HAP-1 (cell line): ENCODE results near the gene DIPK1A.

Experiments used
- DNase-seq, 2 experiments: peaks; one replicate each; pipeline ENCODE4 v3.0.0-alpha.2; 2016 to 2020; ENCODE audit warnings: low spot score in 2 of 2
- H3K27me3 ChIP-seq: fragments of 250-450 bp; sonication (Bioruptor Pico); 2 replicates; pipeline ENCODE4 v1.5.1; 2020; ENCODE audit warnings: low read depth, mild to moderate bottlenecking, moderate library complexity
- H3K36me3 ChIP-seq: fragments of 250-450 bp; sonication (Bioruptor Pico); replicated peaks from 2 replicates; pipeline ENCODE4 v1.5.1; 2020; ENCODE audit warnings: mild to moderate bottlenecking
- H3K4me1 ChIP-seq: fragments of 250-450 bp; sonication (Bioruptor Pico); 2 replicates; pipeline ENCODE4 v1.5.1; 2020; ENCODE audit warnings: mild to moderate bottlenecking
- H3K4me3 ChIP-seq: fragments of 250-450 bp; sonication (Bioruptor Pico); 2 replicates; pipeline ENCODE4 v1.5.1; 2020; ENCODE audit warnings: mild to moderate bottlenecking, moderate library complexity
- H3K9me3 ChIP-seq: fragments of 250-450 bp; sonication (Bioruptor Pico); 2 replicates; pipeline ENCODE4 v1.5.1; 2020; ENCODE audit warnings: mild to moderate bottlenecking, moderate library complexity
- in situ Hi-C: fragments of 300-500 bp; cut with MboI; formaldehyde crosslinking; loops from 3 replicates; pipeline ENCODE4 v1.14.3; 2020; ENCODE audit warnings: low sequenced_read_pairs, inconsistent platforms, mixed read lengths

DIPK1A gene

GRCh38 chr1:92953491-92953890 lies 7.8 kb downstream of the DIPK1A start:
- in situ Hi-C loops: no loop called here

GRCh38 chr1:92952714-92953113 lies 8.5 kb downstream of the DIPK1A start:
- H3K27me3 ChIP-seq: peaks cover 43% of the 10 kb centered on the region
- no peaks in the 10 kb centered on the region for H3K36me3 ChIP-seq
- H3K4me3 ChIP-seq: no peak overlapping the region
- no peaks in the 10 kb centered on the region for H3K4me1 ChIP-seq
- DNase-seq: no peak
- H3K9me3 ChIP-seq: no peaks in the 10 kb centered on the region
- in situ Hi-C loops: no loop called here

More at GRCh38 chr1:92953491-92953890, 7.8 kb downstream of the DIPK1A start:
- Histone ChIP-seq H3K36me3 (no peaks in the 10 kb centered on the region), H3K4me1 (no peaks in the 10 kb centered on the region), H3K4me3 (no peak overlapping the region), H3K27me3 (peaks cover 50% of the 10 kb centered on the region), H3K9me3 (no peaks in the 10 kb centered on the region)
- DNase-seq: no peak

- Histone ChIP-seq H3K4me1 (no peaks in the 10 kb centered on the region), H3K27me3 (peaks cover 30% of the 10 kb centered on the region), H3K4me3 (no peak overlapping the region), H3K9me3 (no peaks in the 10 kb centered on the region), H3K36me3 (no peaks in the 10 kb centered on the region)
- in situ Hi-C loops: no loop called here
- no peak for DNase-seq
These were observed 10.1 kb downstream of the DIPK1A start for GRCh38 chr1:92951141-92951582.

- in situ Hi-C loops: no loop called here
- no peaks in the 10 kb centered on the region for H3K4me1 ChIP-seq
- no peak overlapping the region for H3K4me3 ChIP-seq
- H3K27me3 ChIP-seq: peaks cover 33% of the 10 kb centered on the region
- DNase-seq: no peak
- no peaks in the 10 kb centered on the region for H3K9me3 ChIP-seq
- H3K36me3 ChIP-seq: no peaks in the 10 kb centered on the region
These were observed 11.1 kb downstream of the DIPK1A start for GRCh38 chr1:92949937-92950817.

GRCh38 chr1:92948071-92948470 lies 13.2 kb downstream of the DIPK1A start:
- H3K36me3 ChIP-seq: no peaks in the 10 kb centered on the region
- H3K27me3 ChIP-seq: peaks cover 38% of the 10 kb centered on the region
- in situ Hi-C loops: no loop called here
- no peak for DNase-seq
- H3K9me3 ChIP-seq: no peaks in the 10 kb centered on the region
- no peak overlapping the region for H3K4me3 ChIP-seq
- H3K4me1 ChIP-seq: no peaks in the 10 kb centered on the region

- Histone ChIP-seq H3K4me1 (no peaks in the 10 kb centered on the region), H3K4me3 (no peak overlapping the region), H3K27me3 (peaks cover 41% of the 10 kb centered on the region), H3K9me3 (no peaks in the 10 kb centered on the region), H3K36me3 (no peaks in the 10 kb centered on the region)
- no peak for DNase-seq
- in situ Hi-C loops: no loop called here
These were observed 15.5 kb downstream of the DIPK1A start for GRCh38 chr1:92945748-92946270.

GRCh38 chr1:92944901-92945747 lies 16.1 kb downstream of the DIPK1A start:
- in situ Hi-C loops: no loop called here
- H3K9me3 ChIP-seq: no peaks in the 10 kb centered on the region
- no peak overlapping the region for H3K4me3 ChIP-seq
- H3K36me3 ChIP-seq: no peaks in the 10 kb centered on the region
- DNase-seq: no peak
- H3K4me1 ChIP-seq: no peaks in the 10 kb centered on the region
- H3K27me3 ChIP-seq: peaks cover 40% of the 10 kb centered on the region

- Histone ChIP-seq H3K36me3 (no peaks in the 10 kb centered on the region), H3K9me3 (no peaks in the 10 kb centered on the region), H3K27me3 (peaks cover 55% of the 10 kb centered on the region), H3K4me1 (no peaks in the 10 kb centered on the region), H3K4me3 (no peak overlapping the region)
- no peak for DNase-seq
- in situ Hi-C loops: no loop called here
These were observed 17.8 kb downstream of the DIPK1A start for GRCh38 chr1:92943502-92943847.

GRCh38 chr1:92940541-92940940 lies 20.7 kb downstream of the DIPK1A start:
- H3K9me3 ChIP-seq: no peaks in the 10 kb centered on the region
- in situ Hi-C loops: no loop called here
- no peaks in the 10 kb centered on the region for H3K36me3 ChIP-seq
- peaks cover 55% of the 10 kb centered on the region for H3K27me3 ChIP-seq
- no peak for DNase-seq
- no peak overlapping the region for H3K4me3 ChIP-seq
- H3K4me1 ChIP-seq: no peaks in the 10 kb centered on the region

GRCh38 chr1:92937731-92938130 lies 23.5 kb downstream of the DIPK1A start:
- no peaks in the 10 kb centered on the region for H3K9me3 ChIP-seq
- H3K27me3 ChIP-seq: peaks cover 45% of the 10 kb centered on the region
- H3K4me1 ChIP-seq: no peaks in the 10 kb centered on the region; the same call in 1 of the 2 replicates
- no peak overlapping the region for H3K4me3 ChIP-seq
- no peaks in the 10 kb centered on the region for H3K36me3 ChIP-seq
- in situ Hi-C loops: no loop called here
- no peak for DNase-seq

- in situ Hi-C loops: no loop called here
- peak in 1 of 2 experiments; percentile 53 for DNase-seq
- no peaks in the 10 kb centered on the region; the same call in 1 of the 2 replicates for H3K4me1 ChIP-seq
These were observed 24.4 kb downstream of the DIPK1A start for GRCh38 chr1:92936865-92937264.

GRCh38 chr1:92934395-92935378 lies 26.6 kb downstream of the DIPK1A start:
- Histone ChIP-seq H3K4me3 (no peak overlapping the region), H3K4me1 (no peaks in the 10 kb centered on the region; the same call in 1 of the 2 replicates), H3K9me3 (no peaks in the 10 kb centered on the region), H3K36me3 (no peaks in the 10 kb centered on the region), H3K27me3 (peaks cover 31% of the 10 kb centered on the region)
- DNase-seq: peak; percentile 47 to 70
- in situ Hi-C loops: no loop called here

More at GRCh38 chr1:92936865-92937264, 24.4 kb downstream of the DIPK1A start:
- Histone ChIP-seq H3K9me3 (no peaks in the 10 kb centered on the region), H3K27me3 (peaks cover 37% of the 10 kb centered on the region), H3K4me3 (no peak overlapping the region), H3K36me3 (no peaks in the 10 kb centered on the region)

- Histone ChIP-seq H3K27me3 (peaks cover 18% of the 10 kb centered on the region), H3K4me1 (no peaks in the 10 kb centered on the region; the same call in 1 of the 2 replicates), H3K9me3 (no peaks in the 10 kb centered on the region), H3K36me3 (no peaks in the 10 kb centered on the region), H3K4me3 (no peak overlapping the region)
- DNase-seq: no peak
- in situ Hi-C loops: no loop called here
These were observed 27.8 kb downstream of the DIPK1A start for GRCh38 chr1:92933459-92933858.
